ENCODE results near the gene PSD2. TPM values are rescaled to one million over a fixed set of nuclear protein-coding genes. Genes with fewer than 3 reads are reported as not detected.

Gene PSD2
- total and polyA plus RNA-seq, 4 donors = 0.05 TPM; not detected in 3

DNA sequence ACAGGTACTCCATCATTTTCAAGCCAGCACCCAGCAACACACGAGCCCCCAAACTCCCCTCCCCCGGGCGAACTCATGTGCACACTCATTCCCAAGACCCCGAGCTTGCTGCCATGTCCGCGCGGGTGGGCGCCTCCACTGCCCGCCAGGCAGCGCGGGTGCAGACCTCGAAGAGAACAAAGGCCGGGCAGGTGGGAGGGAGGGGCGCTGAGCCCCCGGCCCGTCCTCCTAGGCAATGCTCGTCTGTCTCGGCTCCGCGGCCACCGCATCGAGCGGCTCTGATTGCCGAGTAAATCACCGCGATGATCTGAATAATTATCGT lies 47.1 kb upstream of the PSD2 start:
- peaks cover 0 to 2% (median 0%) of the 10 kb centered on the region in 4 donors for H3K27me3 ChIP-seq (ENCODE audit: control insufficient read depth in 4 of 4, insufficient read depth in 4 of 4, low read length in 3 of 4)
- no peak overlapping the region for H3K4me3 ChIP-seq (ENCODE audit: low read depth in 1 of 3, low read length in 3 of 3)
- no peak for TF ChIP-seq TAF1 (conservative IDR thresholded peaks at IDR 0.05)
- TF ChIP-seq FOXA2 (IDR thresholded peaks at IDR 0.05) = no peak
- TF ChIP-seq RXRA (IDR thresholded peaks at IDR 0.05) = no peak
- TF ChIP-seq, protein P1, sequence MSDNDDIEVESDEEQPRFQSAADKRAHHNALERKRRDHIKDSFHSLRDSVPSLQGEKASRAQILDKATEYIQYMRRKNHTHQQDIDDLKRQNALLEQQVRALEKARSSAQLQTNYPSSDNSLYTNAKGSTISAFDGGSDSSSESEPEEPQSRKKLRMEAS (IDR thresholded peaks at IDR 0.05) = no peak
- no peak for TF ChIP-seq FOXA1 (IDR thresholded peaks at IDR 0.05)
- no peak for TF ChIP-seq GABPA (IDR thresholded peaks at IDR 0.05 in 1 of 2, conservative IDR thresholded peaks at IDR 0.05 in 1 of 2)
- TF ChIP-seq, protein P2, sequence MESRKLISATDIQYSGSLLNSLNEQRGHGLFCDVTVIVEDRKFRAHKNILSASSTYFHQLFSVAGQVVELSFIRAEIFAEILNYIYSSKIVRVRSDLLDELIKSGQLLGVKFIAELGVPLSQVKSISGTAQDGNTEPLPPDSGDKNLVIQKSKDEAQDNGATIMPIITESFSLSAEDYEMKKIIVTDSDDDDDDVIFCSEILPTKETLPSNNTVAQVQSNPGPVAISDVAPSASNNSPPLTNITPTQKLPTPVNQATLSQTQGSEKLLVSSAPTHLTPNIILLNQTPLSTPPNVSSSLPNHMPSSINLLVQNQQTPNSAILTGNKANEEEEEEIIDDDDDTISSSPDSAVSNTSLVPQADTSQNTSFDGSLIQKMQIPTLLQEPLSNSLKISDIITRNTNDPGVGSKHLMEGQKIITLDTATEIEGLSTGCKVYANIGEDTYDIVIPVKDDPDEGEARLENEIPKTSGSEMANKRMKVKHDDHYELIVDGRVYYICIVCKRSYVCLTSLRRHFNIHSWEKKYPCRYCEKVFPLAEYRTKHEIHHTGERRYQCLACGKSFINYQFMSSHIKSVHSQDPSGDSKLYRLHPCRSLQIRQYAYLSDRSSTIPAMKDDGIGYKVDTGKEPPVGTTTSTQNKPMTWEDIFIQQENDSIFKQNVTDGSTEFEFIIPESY (IDR thresholded peaks at IDR 0.05) = no peak
- H3K27ac ChIP-seq (ENCODE audit: low read depth in 1 of 2, low read length in 2 of 2) = no peak overlapping the region
- 56% methylated on average over 27 of the region's 27 CpGs for WGBS
- peaks cover 8 to 26% (median 15%) of the 10 kb centered on the region in 4 donors for H3K4me1 ChIP-seq (ENCODE audit: control insufficient read depth in 4 of 4, insufficient read depth in 4 of 4, low read length in 3 of 4)
- no peak overlapping the region for H3K9ac ChIP-seq (ENCODE audit: low read depth in 1 of 2, low read length in 2 of 2)
- DNase-seq (ENCODE audit: low spot score) = no peak
- no peaks in the 10 kb centered on the region for H3K36me3 ChIP-seq (ENCODE audit: control insufficient read depth in 4 of 4, insufficient read depth in 3 of 4, low read depth in 1 of 4, low read length in 3 of 4)
- no peaks in the 10 kb centered on the region for H3K9me3 ChIP-seq (ENCODE audit: control insufficient read depth in 4 of 4, low read length in 3 of 4)

DNA sequence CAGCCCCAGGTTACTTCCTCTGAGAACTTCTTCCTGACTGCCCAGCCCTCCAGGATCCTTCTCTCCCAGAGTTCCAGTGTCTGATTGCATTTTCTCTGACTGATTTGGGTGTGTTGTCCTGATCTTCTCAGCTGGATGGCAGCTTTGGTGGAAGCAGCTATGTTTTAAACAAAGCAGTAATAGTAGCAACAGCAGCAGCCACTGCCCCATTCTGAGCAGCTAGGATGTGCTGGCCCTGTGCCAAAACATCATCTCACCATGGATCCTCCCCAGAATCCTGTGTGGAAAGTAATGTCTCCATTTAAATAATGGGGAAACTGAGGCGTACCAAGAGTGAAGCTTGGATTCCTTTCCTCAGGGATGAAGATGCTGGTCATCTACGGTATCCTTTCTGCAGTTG lies 46.4 kb upstream of the PSD2 start:
- H3K27me3 ChIP-seq (ENCODE audit: control insufficient read depth in 4 of 4, insufficient read depth in 4 of 4, low read length in 3 of 4) = peaks cover 0 to 2% (median 0%) of the 10 kb centered on the region in 4 donors

More for the DNA sequence above, 46.4 kb upstream of the PSD2 start:
- H3K9me3 ChIP-seq (ENCODE audit: control insufficient read depth in 4 of 4, low read length in 3 of 4) = no peaks in the 10 kb centered on the region
- H3K27ac ChIP-seq (ENCODE audit: low read depth in 1 of 2, low read length in 2 of 2) = no peak overlapping the region
- H3K4me3 ChIP-seq (ENCODE audit: low read depth in 1 of 3, low read length in 3 of 3) = no peak overlapping the region
- no peak overlapping the region for H3K9ac ChIP-seq (ENCODE audit: low read depth in 1 of 2, low read length in 2 of 2)
- no peaks in the 10 kb centered on the region for H3K36me3 ChIP-seq (ENCODE audit: control insufficient read depth in 4 of 4, insufficient read depth in 3 of 4, low read depth in 1 of 4, low read length in 3 of 4)
- WGBS = 94% methylated on average over 2 of the region's 2 CpGs
- no peak for TF ChIP-seq SP1 (IDR thresholded peaks at IDR 0.05)
- TF ChIP-seq HNF4A (conservative IDR thresholded peaks at IDR 0.05) = no peak
- TF ChIP-seq, protein P3, sequence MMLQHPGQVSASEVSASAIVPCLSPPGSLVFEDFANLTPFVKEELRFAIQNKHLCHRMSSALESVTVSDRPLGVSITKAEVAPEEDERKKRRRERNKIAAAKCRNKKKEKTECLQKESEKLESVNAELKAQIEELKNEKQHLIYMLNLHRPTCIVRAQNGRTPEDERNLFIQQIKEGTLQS (IDR thresholded peaks at IDR 0.05) = no peak
- TF ChIP-seq YY1 (IDR thresholded peaks at IDR 0.05) = no peak
- no peak for TF ChIP-seq RXRA (IDR thresholded peaks at IDR 0.05)
- TF ChIP-seq JUND (IDR thresholded peaks at IDR 0.05) = no peak
- TF ChIP-seq, protein P4, sequence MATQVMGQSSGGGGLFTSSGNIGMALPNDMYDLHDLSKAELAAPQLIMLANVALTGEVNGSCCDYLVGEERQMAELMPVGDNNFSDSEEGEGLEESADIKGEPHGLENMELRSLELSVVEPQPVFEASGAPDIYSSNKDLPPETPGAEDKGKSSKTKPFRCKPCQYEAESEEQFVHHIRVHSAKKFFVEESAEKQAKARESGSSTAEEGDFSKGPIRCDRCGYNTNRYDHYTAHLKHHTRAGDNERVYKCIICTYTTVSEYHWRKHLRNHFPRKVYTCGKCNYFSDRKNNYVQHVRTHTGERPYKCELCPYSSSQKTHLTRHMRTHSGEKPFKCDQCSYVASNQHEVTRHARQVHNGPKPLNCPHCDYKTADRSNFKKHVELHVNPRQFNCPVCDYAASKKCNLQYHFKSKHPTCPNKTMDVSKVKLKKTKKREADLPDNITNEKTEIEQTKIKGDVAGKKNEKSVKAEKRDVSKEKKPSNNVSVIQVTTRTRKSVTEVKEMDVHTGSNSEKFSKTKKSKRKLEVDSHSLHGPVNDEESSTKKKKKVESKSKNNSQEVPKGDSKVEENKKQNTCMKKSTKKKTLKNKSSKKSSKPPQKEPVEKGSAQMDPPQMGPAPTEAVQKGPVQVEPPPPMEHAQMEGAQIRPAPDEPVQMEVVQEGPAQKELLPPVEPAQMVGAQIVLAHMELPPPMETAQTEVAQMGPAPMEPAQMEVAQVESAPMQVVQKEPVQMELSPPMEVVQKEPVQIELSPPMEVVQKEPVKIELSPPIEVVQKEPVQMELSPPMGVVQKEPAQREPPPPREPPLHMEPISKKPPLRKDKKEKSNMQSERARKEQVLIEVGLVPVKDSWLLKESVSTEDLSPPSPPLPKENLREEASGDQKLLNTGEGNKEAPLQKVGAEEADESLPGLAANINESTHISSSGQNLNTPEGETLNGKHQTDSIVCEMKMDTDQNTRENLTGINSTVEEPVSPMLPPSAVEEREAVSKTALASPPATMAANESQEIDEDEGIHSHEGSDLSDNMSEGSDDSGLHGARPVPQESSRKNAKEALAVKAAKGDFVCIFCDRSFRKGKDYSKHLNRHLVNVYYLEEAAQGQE (IDR thresholded peaks at IDR 0.05) = no peak
- no peak for TF ChIP-seq GABPA (IDR thresholded peaks at IDR 0.05 in 1 of 2, conservative IDR thresholded peaks at IDR 0.05 in 1 of 2)
- TF ChIP-seq, protein P2 (IDR thresholded peaks at IDR 0.05) = no peak
- no peak for TF ChIP-seq EGR1 (IDR thresholded peaks at IDR 0.05; ENCODE audit: low read depth in 2 of 2)
- TF ChIP-seq, protein P1 (IDR thresholded peaks at IDR 0.05) = no peak
- TF ChIP-seq HNF4G (IDR thresholded peaks at IDR 0.05) = no peak
- TF ChIP-seq RAD21 (IDR thresholded peaks at IDR 0.05) = no peak
- no peak for TF ChIP-seq FOXA1 (IDR thresholded peaks at IDR 0.05)
- no peak for TF ChIP-seq TAF1 (conservative IDR thresholded peaks at IDR 0.05)
- TF ChIP-seq FOXA2 (IDR thresholded peaks at IDR 0.05) = no peak
- TF ChIP-seq, protein P5, sequence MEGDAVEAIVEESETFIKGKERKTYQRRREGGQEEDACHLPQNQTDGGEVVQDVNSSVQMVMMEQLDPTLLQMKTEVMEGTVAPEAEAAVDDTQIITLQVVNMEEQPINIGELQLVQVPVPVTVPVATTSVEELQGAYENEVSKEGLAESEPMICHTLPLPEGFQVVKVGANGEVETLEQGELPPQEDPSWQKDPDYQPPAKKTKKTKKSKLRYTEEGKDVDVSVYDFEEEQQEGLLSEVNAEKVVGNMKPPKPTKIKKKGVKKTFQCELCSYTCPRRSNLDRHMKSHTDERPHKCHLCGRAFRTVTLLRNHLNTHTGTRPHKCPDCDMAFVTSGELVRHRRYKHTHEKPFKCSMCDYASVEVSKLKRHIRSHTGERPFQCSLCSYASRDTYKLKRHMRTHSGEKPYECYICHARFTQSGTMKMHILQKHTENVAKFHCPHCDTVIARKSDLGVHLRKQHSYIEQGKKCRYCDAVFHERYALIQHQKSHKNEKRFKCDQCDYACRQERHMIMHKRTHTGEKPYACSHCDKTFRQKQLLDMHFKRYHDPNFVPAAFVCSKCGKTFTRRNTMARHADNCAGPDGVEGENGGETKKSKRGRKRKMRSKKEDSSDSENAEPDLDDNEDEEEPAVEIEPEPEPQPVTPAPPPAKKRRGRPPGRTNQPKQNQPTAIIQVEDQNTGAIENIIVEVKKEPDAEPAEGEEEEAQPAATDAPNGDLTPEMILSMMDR (IDR thresholded peaks at IDR 0.05; ENCODE audit: low read depth, low read length, missing input control) = no peak
- H3K4me1 ChIP-seq (ENCODE audit: control insufficient read depth in 4 of 4, insufficient read depth in 4 of 4, low read length in 3 of 4) = peaks cover 8 to 26% (median 15%) of the 10 kb centered on the region in 4 donors
- no peak for DNase-seq (ENCODE audit: low spot score)
